HG03521 (cell line): ENCODE measurements around the gene SF3B5.
A peak's percentile ranks its signal among the peaks of the same experiment; 100 is the strongest.
"Not testable (repeated sequence)": the region's sequence is repeated elsewhere in the genome, so short reads cannot be mapped to it uniquely, and the experiment has no call there.

Experiments
- ATAC-seq: cut with Tn5 transposase; IDR thresholded peaks from one replicate; pipeline ENCODE4 v1.9.1; 2021; ENCODE audit warnings: mild to moderate bottlenecking, moderate library complexity; ENCODE audit not compliant: unreplicated experiment

The SF3B5 gene

GRCh38 chr6:144064402-144065212, 30.8 kb downstream of the SF3B5 start:
- peak; percentile 13 for ATAC-seq

DNA sequence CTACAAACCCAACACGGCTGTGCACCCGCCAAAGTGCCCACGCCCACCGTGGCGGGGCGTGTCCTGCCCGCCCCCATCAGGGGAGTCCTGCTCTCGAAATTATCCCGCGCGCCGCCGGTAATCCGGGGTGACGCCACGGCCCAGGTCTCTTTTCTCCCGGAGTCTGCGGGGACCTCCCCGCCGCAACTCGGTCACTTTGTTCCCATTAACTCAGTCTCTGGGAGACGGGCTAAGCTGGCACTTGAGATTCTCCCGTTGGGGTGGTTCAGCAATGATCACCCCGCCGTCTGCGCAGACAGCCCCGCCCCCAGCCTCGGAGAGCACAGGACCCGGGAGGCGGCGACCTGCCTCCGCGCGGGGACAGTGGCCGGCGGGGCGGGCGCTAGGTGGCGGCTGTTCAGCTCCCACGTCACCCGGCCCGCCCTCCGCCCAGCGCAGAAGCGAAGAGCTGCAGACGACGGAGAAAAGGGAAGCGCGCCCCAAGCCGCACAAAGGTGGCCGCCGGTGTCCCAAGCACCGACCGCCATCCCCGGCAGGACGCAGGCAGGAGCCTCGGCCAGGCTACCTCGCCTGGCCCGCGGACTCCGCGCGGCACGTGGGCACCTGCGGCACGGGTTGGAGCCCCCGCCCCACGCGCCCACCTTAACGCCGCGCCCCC, 31.5 kb downstream of the SF3B5 start:
- ATAC-seq, result peak; percentile 87

DNA sequence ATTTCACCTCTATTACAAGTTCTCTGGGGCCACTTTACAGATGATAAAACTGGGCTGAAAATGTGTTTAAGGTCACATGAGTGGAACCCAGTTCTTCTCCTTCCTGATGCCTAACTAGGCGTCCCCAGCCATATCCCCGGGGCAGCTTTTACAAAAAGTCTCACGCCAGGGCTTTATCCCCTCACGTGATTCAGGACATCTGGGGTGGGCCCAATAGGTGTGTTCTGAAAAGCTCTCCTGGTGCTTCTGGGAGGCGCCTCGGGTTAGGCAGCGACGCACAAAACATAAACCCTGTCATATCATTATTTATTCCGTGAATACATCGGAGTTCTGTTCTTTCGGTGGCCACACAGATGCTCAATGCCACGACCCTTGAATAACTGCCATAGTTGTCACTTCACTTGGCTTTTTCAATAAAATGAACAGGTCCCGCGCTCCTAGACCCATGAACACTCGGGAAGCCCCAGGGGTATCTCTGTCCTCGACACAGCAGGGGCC, 32.1 kb downstream of the SF3B5 start:
- ATAC-seq, result no peak

DNA sequence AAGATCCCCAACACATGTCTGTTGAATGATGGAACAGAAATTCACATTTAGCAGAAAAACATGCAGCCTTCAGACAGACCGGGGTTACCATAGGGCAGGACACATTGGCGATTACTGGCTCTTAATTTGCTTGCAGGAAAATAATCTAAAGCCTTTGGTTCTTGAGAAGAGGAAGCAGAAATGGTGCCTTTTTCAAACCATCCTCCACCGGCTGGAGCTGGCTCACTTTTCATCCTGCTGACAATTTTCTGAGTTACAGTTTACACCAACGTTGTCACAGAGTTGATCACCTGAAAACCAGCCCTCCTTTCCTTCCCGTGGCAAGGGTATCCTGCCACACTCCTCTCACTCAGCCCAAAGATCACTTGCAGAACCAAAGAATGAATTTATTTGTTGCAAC, 32.6 kb downstream of the SF3B5 start:
- ATAC-seq, result no peak

DNA sequence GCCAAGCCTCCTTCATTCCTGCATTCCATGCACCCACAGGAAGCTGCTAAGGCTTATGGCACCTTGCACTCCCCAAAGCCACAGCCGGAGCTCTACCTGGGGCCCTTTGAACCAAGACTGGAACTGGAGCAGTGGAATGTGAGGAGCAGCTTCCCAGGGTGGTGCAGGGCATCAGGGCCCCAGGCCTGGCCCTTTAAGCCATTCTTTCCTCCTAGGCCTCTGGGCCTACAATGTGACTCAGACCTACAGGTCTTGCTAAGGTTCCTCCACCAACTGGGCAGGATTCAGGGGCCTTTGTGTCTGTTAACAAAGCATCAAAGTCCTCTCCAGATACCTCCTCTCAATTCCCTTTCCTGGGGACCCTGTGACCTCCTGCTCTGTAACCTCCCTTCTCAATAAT, 36.2 kb downstream of the SF3B5 start:
- no peak for ATAC-seq

DNA sequence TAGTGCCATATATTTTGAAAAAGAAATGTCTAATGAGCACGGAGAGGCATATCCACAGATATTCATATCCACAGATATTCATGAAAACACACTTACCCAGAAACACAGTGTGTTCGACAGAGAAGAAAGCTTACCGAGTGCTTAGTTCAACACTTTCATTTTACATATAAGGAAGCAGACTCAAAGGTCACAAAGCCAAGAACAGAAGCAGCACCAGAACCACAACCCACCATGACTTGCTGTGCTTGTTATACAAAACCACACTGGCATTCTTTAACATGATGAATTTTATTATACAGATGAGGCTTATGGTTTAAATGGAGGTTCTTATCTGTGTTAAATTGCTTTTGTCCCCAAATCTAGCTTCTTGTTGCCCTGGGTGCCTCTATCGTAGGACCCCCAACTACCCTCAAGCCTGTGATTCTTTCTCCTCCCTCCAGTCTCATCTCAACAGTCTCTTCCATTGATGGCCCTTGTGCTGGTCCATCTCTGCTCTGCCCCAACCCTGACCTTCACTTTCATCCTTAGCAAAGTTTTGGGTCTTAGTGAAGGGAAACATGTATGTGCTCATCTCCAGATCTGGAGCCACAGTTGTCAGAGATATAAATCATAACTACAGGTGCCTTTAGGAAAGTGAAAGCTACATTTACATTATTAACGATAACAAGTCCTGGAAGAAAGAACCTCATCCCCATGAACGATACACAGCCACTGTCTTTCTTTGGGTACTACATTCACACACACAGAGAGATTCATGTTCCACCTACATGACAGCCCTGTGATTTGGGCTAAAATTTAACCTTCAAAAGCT, 40.0 kb downstream of the SF3B5 start:
- ATAC-seq, result peak; percentile 83

DNA sequence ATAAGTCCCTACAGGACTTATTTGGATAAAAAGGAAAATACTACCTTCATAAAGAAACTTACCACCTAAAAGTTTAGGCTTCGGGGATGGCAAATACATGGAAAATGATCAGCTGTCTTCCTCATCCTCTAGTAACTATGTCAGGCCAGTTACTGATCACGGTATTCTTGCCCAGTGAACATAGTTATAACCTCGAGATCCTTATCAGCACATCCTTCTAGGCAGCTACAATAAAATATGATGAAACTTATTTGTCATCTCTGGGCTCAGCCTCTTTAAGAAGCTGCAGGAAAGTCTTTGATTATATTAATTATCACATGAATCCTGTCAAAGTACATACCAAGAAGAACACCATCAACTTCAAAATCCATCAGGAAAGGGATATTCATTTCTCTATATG, 41.8 kb downstream of the SF3B5 start:
- no peak for ATAC-seq

DNA sequence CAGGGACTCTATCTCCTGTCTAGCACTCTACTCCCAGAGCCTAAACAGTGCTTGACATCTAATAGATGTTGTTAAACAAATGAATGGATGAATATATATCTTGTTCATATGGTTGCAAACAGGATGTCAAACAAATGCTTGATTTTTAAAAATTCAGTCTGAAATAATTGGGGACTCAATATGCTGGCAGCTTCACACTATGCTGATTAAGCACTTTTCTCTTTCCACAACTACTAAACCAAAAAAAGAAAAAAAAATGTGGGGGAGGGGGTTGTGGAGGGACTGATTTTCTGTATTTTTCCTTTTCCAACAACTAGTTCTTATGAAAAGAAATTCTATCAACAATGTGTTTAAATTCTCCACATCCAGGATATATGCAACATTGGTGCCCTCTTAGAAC, 42.9 kb downstream of the SF3B5 start:
- no peak for ATAC-seq

DNA sequence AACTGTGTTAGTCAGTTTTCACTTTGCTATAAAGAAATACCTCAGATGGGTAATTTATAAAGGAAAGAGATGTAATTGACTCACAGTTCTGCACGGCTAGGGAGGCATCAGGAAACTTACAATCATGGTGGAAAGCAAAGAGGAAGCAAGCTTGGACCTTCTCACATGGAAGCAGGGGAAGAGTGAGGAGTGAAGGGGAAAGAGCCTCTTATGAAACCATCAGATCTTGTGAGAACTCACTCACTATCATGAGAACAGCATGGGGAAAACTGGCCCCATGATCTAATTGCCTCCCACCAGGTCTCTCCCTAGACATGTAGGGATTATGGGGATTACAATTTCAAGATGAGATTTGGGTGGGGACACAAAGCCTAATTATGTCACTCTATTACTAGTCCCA, 46.0 kb downstream of the SF3B5 start:
- no peak for ATAC-seq

DNA sequence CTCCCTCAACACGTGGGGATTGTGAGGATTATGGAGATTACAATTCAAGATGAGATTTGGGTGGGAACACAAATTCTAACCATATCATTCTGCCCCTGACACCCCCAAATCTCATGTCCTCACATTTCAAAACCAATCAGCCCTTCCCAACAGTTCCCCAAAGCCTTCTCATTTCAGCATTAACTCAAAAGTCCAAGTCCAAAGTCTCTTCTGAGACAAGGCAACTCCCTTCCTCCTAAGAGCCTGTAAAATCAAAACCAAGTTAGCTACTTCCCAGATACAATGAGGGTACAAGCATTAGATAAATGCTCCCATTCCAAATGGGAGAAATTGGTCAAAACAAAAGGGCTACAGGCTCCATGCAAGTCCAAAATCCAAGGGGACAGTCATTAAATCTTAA, 47.7 kb downstream of the SF3B5 start:
- ATAC-seq, result no peak

- ATAC-seq, result not testable (repeated sequence)
These were observed 48.7 kb downstream of the SF3B5 start for GRCh38 chr6:144046672-144047071.

- not testable (repeated sequence) for ATAC-seq
These were observed 50.4 kb downstream of the SF3B5 start for GRCh38 chr6:144044989-144045388.
